Measurements from ENCODE around the gene CPSF3. TPM values are rescaled to one million over a fixed set of nuclear protein-coding genes. Genes with fewer than 3 reads are reported as not detected.
"Not testable (repeated sequence)": the region's sequence is repeated elsewhere in the genome, so short reads cannot be mapped to it uniquely, and the experiment has no call there.

CPSF3 gene
- total RNA-seq, 2 experiments from 2014 or later = 13.2 to 13.8 TPM

- CTCF ChIA-PET = no interaction called here
Measured at GRCh38 chr2:9497017-9497416, 73.6 kb downstream of the CPSF3 start.

GRCh38 chr2:9498210-9498609 lies 74.8 kb downstream of the CPSF3 start:
- DNase-seq (no peak), ATAC-seq (ENCODE audit: poor library complexity) (no peak)
- no peaks in the 10 kb centered on the region for H3K9me3 Mint-ChIP-seq
- TF ChIP-seq CTCF (IDR thresholded peaks at IDR 0.05) = no peak
- no peaks in the 10 kb centered on the region for H3K27me3 Mint-ChIP-seq
- no peak overlapping the region for H3K4me3 Mint-ChIP-seq
- Histone ChIP-seq H3K9me3 (ENCODE audit: control insufficient read depth in 1 of 2, insufficient read depth in 1 of 2, low read length in 2 of 2) (no peaks in the 10 kb centered on the region), H3K27me3 (ENCODE audit: control insufficient read depth in 1 of 2, insufficient read depth in 2 of 2, low read length in 2 of 2) (no peaks in the 10 kb centered on the region), H3K4me1 (ENCODE audit: insufficient read depth, low read length) (no peaks in the 10 kb centered on the region), H3K4me3 (ENCODE audit: low read length) (no peak overlapping the region), H3K27ac (ENCODE audit: low read depth in 1 of 2, low read length in 2 of 2) (no peak overlapping the region), H3K36me3 (ENCODE audit: insufficient read depth, low read length) (peaks cover 68% of the 10 kb centered on the region)
- ChIA-PET CTCF (no interaction called here), POLR2A (no interaction called here)
- H3K27ac Mint-ChIP-seq = no peak overlapping the region
- H3K36me3 Mint-ChIP-seq (ENCODE audit: low read depth) = peaks cover 79% of the 10 kb centered on the region
- H3K4me1 Mint-ChIP-seq (ENCODE audit: low read depth) = no peaks in the 10 kb centered on the region
- intact Hi-C loops (cut with DNase I, micrococcal nuclease) = no loop called here

More at GRCh38 chr2:9497017-9497416, 73.6 kb downstream of the CPSF3 start:
- Mint-ChIP-seq H3K9me3 (no peaks in the 10 kb centered on the region), H3K4me3 (no peak overlapping the region), H3K27ac (no peak overlapping the region), H3K4me1 (ENCODE audit: low read depth) (no peaks in the 10 kb centered on the region), H3K27me3 (no peaks in the 10 kb centered on the region), H3K36me3 (ENCODE audit: low read depth) (peaks cover 77% of the 10 kb centered on the region)
- Histone ChIP-seq H3K27ac (ENCODE audit: low read depth in 1 of 2, low read length in 2 of 2) (no peak overlapping the region), H3K4me3 (ENCODE audit: low read length) (no peak overlapping the region), H3K9me3 (ENCODE audit: control insufficient read depth in 1 of 2, insufficient read depth in 1 of 2, low read length in 2 of 2) (no peaks in the 10 kb centered on the region), H3K27me3 (ENCODE audit: control insufficient read depth in 1 of 2, insufficient read depth in 2 of 2, low read length in 2 of 2) (no peaks in the 10 kb centered on the region), H3K36me3 (ENCODE audit: insufficient read depth, low read length) (peaks cover 73% of the 10 kb centered on the region), H3K4me1 (ENCODE audit: insufficient read depth, low read length) (no peaks in the 10 kb centered on the region)
- ATAC-seq (ENCODE audit: poor library complexity) (no peak), DNase-seq (no peak)
- POLR2A ChIA-PET = no interaction called here
- TF ChIP-seq CTCF (IDR thresholded peaks at IDR 0.05) = no peak
- intact Hi-C loops (cut with DNase I, micrococcal nuclease) = no loop called here

GRCh38 chr2:9508931-9509330 lies 85.5 kb downstream of the CPSF3 start:
- Histone ChIP-seq H3K9me3 (ENCODE audit: control insufficient read depth in 1 of 2, insufficient read depth in 1 of 2, low read length in 2 of 2) (no peaks in the 10 kb centered on the region), H3K27me3 (ENCODE audit: control insufficient read depth in 1 of 2, insufficient read depth in 2 of 2, low read length in 2 of 2) (no peaks in the 10 kb centered on the region), H3K4me1 (ENCODE audit: insufficient read depth, low read length) (no peaks in the 10 kb centered on the region), H3K27ac (ENCODE audit: low read depth in 1 of 2, low read length in 2 of 2) (no peak overlapping the region), H3K4me3 (ENCODE audit: low read length) (no peak overlapping the region), H3K36me3 (ENCODE audit: insufficient read depth, low read length) (peaks cover 68% of the 10 kb centered on the region)
- no peak for TF ChIP-seq CTCF (IDR thresholded peaks at IDR 0.05)
- intact Hi-C loops (cut with DNase I, micrococcal nuclease) = no loop called here
- DNase-seq (no peak), ATAC-seq (ENCODE audit: poor library complexity) (no peak)
- ChIA-PET CTCF (interaction anchor here (1.1 kb wide), 1 partner anchor 48 kb away, joined by 3 read pairs; no protein-coding TSS in a partner anchor), POLR2A (no interaction called here)
- Mint-ChIP-seq H3K4me3 (no peak overlapping the region), H3K27me3 (no peaks in the 10 kb centered on the region), H3K36me3 (ENCODE audit: low read depth) (peaks cover 78% of the 10 kb centered on the region), H3K27ac (no peak overlapping the region), H3K4me1 (ENCODE audit: low read depth) (no peaks in the 10 kb centered on the region), H3K9me3 (no peaks in the 10 kb centered on the region)

- intact Hi-C loops (cut with DNase I, micrococcal nuclease); H3K4me3 ChIP-seq (ENCODE audit: low read length); DNase-seq; H3K4me1 Mint-ChIP-seq (ENCODE audit: low read depth); H3K4me3 Mint-ChIP-seq; CTCF ChIA-PET; H3K27ac ChIP-seq (ENCODE audit: low read depth in 1 of 2, low read length in 2 of 2); H3K27me3 ChIP-seq (ENCODE audit: control insufficient read depth in 1 of 2, insufficient read depth in 2 of 2, low read length in 2 of 2); H3K9me3 Mint-ChIP-seq; H3K4me1 ChIP-seq (ENCODE audit: insufficient read depth, low read length); H3K9me3 ChIP-seq (ENCODE audit: control insufficient read depth in 1 of 2, insufficient read depth in 1 of 2, low read length in 2 of 2); H3K27me3 Mint-ChIP-seq; ATAC-seq (ENCODE audit: poor library complexity); H3K27ac Mint-ChIP-seq: not testable (repeated sequence)
- H3K36me3 Mint-ChIP-seq (ENCODE audit: low read depth) = peaks cover 68% of the 10 kb centered on the region
- H3K36me3 ChIP-seq (ENCODE audit: insufficient read depth, low read length) = peaks cover 71% of the 10 kb centered on the region
- POLR2A ChIA-PET = interaction anchor here (1.1 kb wide), 1 partner anchor 12 kb away, joined by 4 read pairs; no protein-coding TSS in a partner anchor
Measured at GRCh38 chr2:9513946-9514345, 90.5 kb downstream of the CPSF3 start.

All from CD4-positive, alpha-beta T cell (primary cell).